Testis (tissue), 2 donors: ENCODE results near the gene ESRRB.

Experiments
- POLR2A ChIP-seq: fragments of 450-650 bp; IDR thresholded peaks from one replicate; pipeline ENCODE4 v1.6.1; 2017; ENCODE audit warnings: antibody characterized with exemption, mild to moderate bottlenecking, moderate library complexity
- TF ChIP-seq, protein P1 (sequence below), 3 experiments: fragments of 450-650 bp in 2 of 3; fragments of 200-600 bp in 1 of 3; sonication (generic) in 1 of 3; IDR thresholded peaks; one replicate each; pipeline ENCODE4 v1.5.1; 2016 to 2019; ENCODE audit warnings: antibody characterized with exemption in 3 of 3, mild to moderate bottlenecking in 2 of 3, moderate library complexity in 1 of 3

DNA sequence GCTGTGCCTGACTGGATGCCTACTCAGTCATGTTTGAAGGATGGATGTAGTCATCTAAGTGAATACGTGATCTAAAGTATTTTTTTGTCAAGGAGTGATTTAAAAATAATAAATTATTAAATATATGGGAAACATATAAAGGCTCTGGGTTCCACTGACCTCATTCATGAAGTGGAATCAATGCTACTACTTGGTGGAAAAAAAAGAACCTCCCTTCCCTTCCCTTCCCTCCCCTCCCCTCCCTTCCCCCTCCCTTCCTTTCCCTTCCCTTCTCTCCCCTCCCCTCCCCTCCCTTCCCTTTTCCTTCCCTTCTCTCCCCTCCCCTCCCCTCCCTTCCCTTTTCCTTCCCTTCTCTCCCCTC, 162.7 kb downstream of the ESRRB start:
- no peak for TF ChIP-seq POLR2A
- TF ChIP-seq, protein P1, sequence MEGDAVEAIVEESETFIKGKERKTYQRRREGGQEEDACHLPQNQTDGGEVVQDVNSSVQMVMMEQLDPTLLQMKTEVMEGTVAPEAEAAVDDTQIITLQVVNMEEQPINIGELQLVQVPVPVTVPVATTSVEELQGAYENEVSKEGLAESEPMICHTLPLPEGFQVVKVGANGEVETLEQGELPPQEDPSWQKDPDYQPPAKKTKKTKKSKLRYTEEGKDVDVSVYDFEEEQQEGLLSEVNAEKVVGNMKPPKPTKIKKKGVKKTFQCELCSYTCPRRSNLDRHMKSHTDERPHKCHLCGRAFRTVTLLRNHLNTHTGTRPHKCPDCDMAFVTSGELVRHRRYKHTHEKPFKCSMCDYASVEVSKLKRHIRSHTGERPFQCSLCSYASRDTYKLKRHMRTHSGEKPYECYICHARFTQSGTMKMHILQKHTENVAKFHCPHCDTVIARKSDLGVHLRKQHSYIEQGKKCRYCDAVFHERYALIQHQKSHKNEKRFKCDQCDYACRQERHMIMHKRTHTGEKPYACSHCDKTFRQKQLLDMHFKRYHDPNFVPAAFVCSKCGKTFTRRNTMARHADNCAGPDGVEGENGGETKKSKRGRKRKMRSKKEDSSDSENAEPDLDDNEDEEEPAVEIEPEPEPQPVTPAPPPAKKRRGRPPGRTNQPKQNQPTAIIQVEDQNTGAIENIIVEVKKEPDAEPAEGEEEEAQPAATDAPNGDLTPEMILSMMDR (IDR thresholded peaks at IDR 0.05): no peak
